ENCODE data around the gene KLK2. TPM values are rescaled to one million over a fixed set of nuclear protein-coding genes. Genes with fewer than 3 reads are reported as not detected.

Gene KLK2
- total RNA-seq, 1 donor from 2014 or later: not detected

DNA sequence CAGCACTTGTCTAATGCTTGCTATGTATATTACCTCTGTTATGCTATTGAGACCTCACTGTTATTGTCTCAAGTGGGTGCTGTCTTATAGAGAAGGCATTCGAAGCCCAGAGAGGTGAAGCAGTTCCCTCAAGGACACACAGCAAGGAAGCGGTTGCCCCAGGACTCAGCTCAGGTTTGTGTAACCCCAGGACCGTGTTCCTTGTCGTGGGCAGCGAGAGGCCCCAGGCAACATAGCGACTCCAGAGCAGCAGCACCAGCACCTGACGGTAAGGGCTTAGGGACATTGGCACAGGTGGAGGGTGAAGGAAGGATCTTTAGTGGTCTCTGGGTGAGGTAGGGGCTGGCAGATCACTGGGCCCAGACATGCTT is 42.2 kb upstream of the KLK2 start:
- Mint-ChIP-seq H3K4me3 (no peak overlapping the region), H3K4me1 (peaks cover 5% of the 10 kb centered on the region), H3K27me3 (ENCODE audit: low read depth) (peaks cover 56% of the 10 kb centered on the region), H3K9me3 (peaks cover 3% of the 10 kb centered on the region), H3K36me3 (ENCODE audit: low read depth) (peaks cover 2% of the 10 kb centered on the region), H3K27ac (ENCODE audit: unreplicated experiment) (no peak overlapping the region)
- TF ChIP-seq, protein P1, sequence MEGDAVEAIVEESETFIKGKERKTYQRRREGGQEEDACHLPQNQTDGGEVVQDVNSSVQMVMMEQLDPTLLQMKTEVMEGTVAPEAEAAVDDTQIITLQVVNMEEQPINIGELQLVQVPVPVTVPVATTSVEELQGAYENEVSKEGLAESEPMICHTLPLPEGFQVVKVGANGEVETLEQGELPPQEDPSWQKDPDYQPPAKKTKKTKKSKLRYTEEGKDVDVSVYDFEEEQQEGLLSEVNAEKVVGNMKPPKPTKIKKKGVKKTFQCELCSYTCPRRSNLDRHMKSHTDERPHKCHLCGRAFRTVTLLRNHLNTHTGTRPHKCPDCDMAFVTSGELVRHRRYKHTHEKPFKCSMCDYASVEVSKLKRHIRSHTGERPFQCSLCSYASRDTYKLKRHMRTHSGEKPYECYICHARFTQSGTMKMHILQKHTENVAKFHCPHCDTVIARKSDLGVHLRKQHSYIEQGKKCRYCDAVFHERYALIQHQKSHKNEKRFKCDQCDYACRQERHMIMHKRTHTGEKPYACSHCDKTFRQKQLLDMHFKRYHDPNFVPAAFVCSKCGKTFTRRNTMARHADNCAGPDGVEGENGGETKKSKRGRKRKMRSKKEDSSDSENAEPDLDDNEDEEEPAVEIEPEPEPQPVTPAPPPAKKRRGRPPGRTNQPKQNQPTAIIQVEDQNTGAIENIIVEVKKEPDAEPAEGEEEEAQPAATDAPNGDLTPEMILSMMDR (conservative IDR thresholded peaks at IDR 0.05): no peak
- no peak for DNase-seq (ENCODE audit: low read depth, low spot score)

DNA sequence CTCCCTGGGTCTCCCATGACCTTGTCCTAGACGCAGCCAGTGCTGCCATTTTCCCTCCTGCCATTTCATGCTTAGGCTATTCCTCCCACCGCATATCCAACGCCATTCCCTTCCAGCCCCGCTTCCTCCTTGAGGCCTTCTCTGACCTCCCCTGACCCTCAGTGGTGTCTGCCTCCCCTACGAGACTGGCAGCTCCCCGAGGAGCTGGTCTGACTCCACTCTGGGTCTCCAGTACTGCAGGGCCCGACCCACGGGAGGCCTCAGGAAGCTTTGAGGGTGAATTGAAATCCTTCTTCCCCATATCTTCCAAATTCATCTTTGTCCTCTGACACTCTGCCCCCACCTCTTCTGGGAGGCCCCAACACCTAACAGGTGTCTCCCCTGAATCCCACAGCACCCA is 40.6 kb upstream of the KLK2 start:
- H3K9me3 Mint-ChIP-seq: no peaks in the 10 kb centered on the region

DNA sequence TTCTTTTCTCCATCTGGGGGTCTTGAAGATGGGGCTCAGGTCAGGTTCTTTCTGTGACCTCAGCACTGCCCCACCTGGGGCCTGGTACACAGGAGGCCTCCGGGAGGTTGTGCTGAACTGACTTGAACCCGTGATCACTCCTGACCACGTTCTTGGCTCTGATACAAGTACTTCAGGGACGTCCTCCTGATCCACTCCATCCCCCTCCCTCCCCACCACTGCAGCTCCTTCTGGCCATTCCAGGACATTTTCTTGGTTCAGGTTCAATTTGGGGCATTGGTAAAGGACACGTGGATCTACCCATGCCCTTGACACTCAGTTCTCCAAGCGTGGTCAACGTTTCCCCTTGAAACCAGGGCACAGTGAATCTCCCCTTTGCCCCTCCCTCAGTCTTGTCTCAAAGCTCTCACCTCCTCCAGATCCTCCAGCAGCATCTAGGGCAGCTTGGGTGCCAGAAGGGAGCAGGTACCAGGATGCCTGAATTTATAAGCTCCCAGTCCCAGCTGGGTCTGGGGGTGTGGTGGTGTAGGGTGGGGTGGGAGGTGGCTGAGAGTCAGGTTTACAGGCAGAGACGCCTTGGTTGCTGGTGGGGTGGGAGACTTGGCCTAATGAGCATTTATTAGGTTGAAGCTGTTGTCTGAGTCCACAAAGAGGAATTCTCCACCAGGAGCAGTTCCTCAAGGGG is 40.0 kb upstream of the KLK2 start, which contains the start of gene KLK15:
Gene KLK15 (minus strand): TSS at position 458 of the 685 bp plus-strand sequence. CDS start 2,082 bp downstream, outside the sequence.
- Mint-ChIP-seq H3K27ac (ENCODE audit: unreplicated experiment) (no peak within 1 kb of the TSS), H3K4me3 (no peak within 1 kb of the TSS), H3K9me3 (no peaks in the 10 kb centered on the region), H3K36me3 (ENCODE audit: low read depth) (no peaks in the 10 kb centered on the region), H3K4me1 (peaks cover 10% of the 10 kb centered on the region), H3K27me3 (ENCODE audit: low read depth) (peaks cover 58% of the 10 kb centered on the region)
- TF ChIP-seq, protein P1 (conservative IDR thresholded peaks at IDR 0.05): no peak
- no peak for DNase-seq (ENCODE audit: low read depth, low spot score)

More for the DNA sequence above, 40.6 kb upstream of the KLK2 start:
- Mint-ChIP-seq H3K36me3 (ENCODE audit: low read depth) (no peaks in the 10 kb centered on the region), H3K27me3 (ENCODE audit: low read depth) (peaks cover 59% of the 10 kb centered on the region), H3K4me3 (no peak overlapping the region), H3K27ac (ENCODE audit: unreplicated experiment) (no peak overlapping the region), H3K4me1 (peaks cover 8% of the 10 kb centered on the region)
- TF ChIP-seq, protein P1 (conservative IDR thresholded peaks at IDR 0.05): no peak
- no peak for DNase-seq (ENCODE audit: low read depth, low spot score)

DNA sequence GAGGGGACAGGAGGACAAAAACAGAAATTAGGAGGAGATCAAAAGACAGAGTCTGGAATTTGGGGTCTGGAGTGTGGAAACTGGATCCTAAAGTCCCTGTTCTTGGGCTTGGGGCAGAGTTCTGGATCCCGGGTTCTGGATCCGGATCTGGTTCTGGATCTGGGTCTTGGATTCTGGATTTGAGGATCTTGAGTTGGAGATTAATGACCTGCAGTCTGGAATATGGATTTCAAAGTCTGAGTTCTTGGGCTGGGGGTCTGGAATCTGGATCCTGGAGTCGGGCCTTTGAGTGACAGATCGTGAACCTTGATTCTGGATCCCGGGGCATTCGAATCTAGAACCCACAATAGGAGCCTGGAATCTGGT is 39.5 kb upstream of the KLK2 start:
- TF ChIP-seq, protein P1 (conservative IDR thresholded peaks at IDR 0.05): no peak
- Mint-ChIP-seq H3K36me3 (ENCODE audit: low read depth) (no peaks in the 10 kb centered on the region), H3K27ac (ENCODE audit: unreplicated experiment) (no peak overlapping the region), H3K9me3 (no peaks in the 10 kb centered on the region), H3K27me3 (ENCODE audit: low read depth) (peaks cover 60% of the 10 kb centered on the region), H3K4me1 (peaks cover 11% of the 10 kb centered on the region), H3K4me3 (no peak overlapping the region)
- DNase-seq (ENCODE audit: low read depth, low spot score): no peak

DNA sequence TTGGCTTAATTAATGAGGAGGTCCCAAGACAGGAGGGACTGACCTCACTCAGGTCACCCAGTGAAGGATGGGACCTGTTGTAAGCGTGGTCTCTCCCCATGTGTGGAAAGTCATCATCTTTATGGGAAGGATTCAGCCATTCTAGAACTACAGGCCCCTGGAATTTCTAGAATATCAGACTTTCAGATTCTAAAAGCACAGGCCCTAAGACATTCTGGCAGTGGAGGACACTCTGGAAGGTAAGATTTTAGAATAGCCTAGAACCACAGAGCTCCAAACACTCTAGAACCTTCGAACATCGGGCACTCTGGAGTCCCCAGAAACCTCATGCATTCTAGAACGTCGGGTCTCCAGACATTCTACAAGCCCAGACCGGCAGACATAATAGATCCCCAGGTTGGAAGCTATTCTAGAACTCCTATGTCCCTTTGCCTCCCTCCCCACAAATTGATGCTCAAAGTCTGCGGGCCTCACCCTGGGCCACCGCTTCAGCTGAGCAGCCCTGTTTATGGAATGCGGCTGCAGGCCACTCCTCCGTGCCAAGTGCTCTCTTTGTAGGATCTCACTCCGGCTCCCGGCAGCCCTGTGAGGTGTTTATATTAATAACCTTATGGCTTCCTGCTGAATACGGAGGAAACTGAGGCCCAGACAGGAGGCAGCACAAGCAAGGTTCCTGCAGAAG is 38.0 kb upstream of the KLK2 start:
- Mint-ChIP-seq H3K36me3 (ENCODE audit: low read depth) (no peaks in the 10 kb centered on the region), H3K4me1 (peaks cover 11% of the 10 kb centered on the region), H3K4me3 (peak overlapping the region; percentile 84), H3K27me3 (ENCODE audit: low read depth) (peaks cover 61% of the 10 kb centered on the region), H3K9me3 (no peaks in the 10 kb centered on the region), H3K27ac (ENCODE audit: unreplicated experiment) (no peak overlapping the region)
- DNase-seq (ENCODE audit: low read depth, low spot score): no peak
- TF ChIP-seq, protein P1 (conservative IDR thresholded peaks at IDR 0.05): no peak

Data from neural crest cell (in vitro differentiated cells).